ENCODE data around the gene RHBDL1. TPM values are rescaled to one million over a fixed set of nuclear protein-coding genes. Genes with fewer than 3 reads are reported as not detected.

Gene RHBDL1
- polyA plus RNA-seq, 1 donor (not counting 4 experiments of a cell fraction or from before 2014, with no cell fraction given), result 0.71 TPM

GRCh38 chr16:630815-631405 is 44.6 kb upstream of the RHBDL1 start, which contains the start of gene WFIKKN1:
TSS of gene WFIKKN1 (plus strand) at chr16:630985. CDS start at chr16:631254, 269 bp downstream.
- no peaks in the 10 kb centered on the region for H4K20me1 ChIP-seq (ENCODE audit: control insufficient read depth, extremely low read depth, insufficient read depth, low read length)
- H2AFZ ChIP-seq (ENCODE audit: control insufficient read depth, low read length), result no peak within 1 kb of the TSS
- no peak within 1 kb of the TSS for H3K27ac ChIP-seq (ENCODE audit: control insufficient read depth, insufficient read depth, low read length)
- no peak for FAIRE-seq
- peaks cover 8% of the 10 kb centered on the region for H3K79me2 ChIP-seq (ENCODE audit: control insufficient read depth, insufficient read depth, low read length)
- no peak for TF ChIP-seq EZH2 (IDR thresholded peaks at IDR 0.05; ENCODE audit: low read length)
- no peaks in the 10 kb centered on the region for H3K27me3 ChIP-seq (ENCODE audit: control insufficient read depth, extremely low read depth, insufficient read depth, low read length)
- H3K9me1 ChIP-seq (ENCODE audit: control insufficient read depth, extremely low read depth, insufficient read depth, low read length), result no peaks in the 10 kb centered on the region
- H3K36me3 ChIP-seq (ENCODE audit: control insufficient read depth in 2 of 2, extremely low read depth in 1 of 2, insufficient read depth in 2 of 2, low read length in 2 of 2), result peaks cover 4 to 13% of the 10 kb centered on the region in 2 experiments
- DNase-seq (ENCODE audit: low read depth, low spot score), result no peak
- no peak within 1 kb of the TSS for H3K4me3 ChIP-seq (ENCODE audit: control insufficient read depth in 2 of 3, extremely low read depth in 1 of 3, insufficient read depth in 2 of 3, low read depth in 1 of 3, low read length in 3 of 3)
- dilution Hi-C loops (cut with MboI; ENCODE audit: extremely low pct_ligation_motif_present, low sequenced_read_pairs), result no loop called here
- peaks cover 17% of the 10 kb centered on the region for H3K4me1 ChIP-seq (ENCODE audit: control insufficient read depth, extremely low read depth, insufficient read depth, low read length)
- no peak within 1 kb of the TSS for H3K9ac ChIP-seq (ENCODE audit: control insufficient read depth, extremely low read depth, insufficient read depth, low read length)
- H3K4me2 ChIP-seq (ENCODE audit: control insufficient read depth, extremely low read depth, insufficient read depth, low read depth, low read length), result no peak within 1 kb of the TSS
- H3K9me3 ChIP-seq (ENCODE audit: control insufficient read depth, low read depth, low read length), result no peaks in the 10 kb centered on the region

GRCh38 chr16:631808-632358 is 43.6 kb upstream of the RHBDL1 start:
- FAIRE-seq (no peak), DNase-seq (ENCODE audit: low read depth, low spot score) (no peak)
- Histone ChIP-seq H3K9me3 (ENCODE audit: control insufficient read depth, low read depth, low read length) (no peaks in the 10 kb centered on the region), H3K9ac (ENCODE audit: control insufficient read depth, extremely low read depth, insufficient read depth, low read length) (no peak overlapping the region), H3K9me1 (ENCODE audit: control insufficient read depth, extremely low read depth, insufficient read depth, low read length) (no peaks in the 10 kb centered on the region), H3K36me3 (ENCODE audit: control insufficient read depth in 2 of 2, extremely low read depth in 1 of 2, insufficient read depth in 2 of 2, low read length in 2 of 2) (peaks cover 2 to 10% of the 10 kb centered on the region in 2 experiments), H3K4me3 (ENCODE audit: control insufficient read depth in 2 of 3, extremely low read depth in 1 of 3, insufficient read depth in 2 of 3, low read depth in 1 of 3, low read length in 3 of 3) (no peak overlapping the region), H3K27me3 (ENCODE audit: control insufficient read depth, extremely low read depth, insufficient read depth, low read length) (no peaks in the 10 kb centered on the region), H3K27ac (ENCODE audit: control insufficient read depth, insufficient read depth, low read length) (no peak overlapping the region), H4K20me1 (ENCODE audit: control insufficient read depth, extremely low read depth, insufficient read depth, low read length) (no peaks in the 10 kb centered on the region), H3K4me1 (ENCODE audit: control insufficient read depth, extremely low read depth, insufficient read depth, low read length) (peaks cover 10% of the 10 kb centered on the region), H3K4me2 (ENCODE audit: control insufficient read depth, extremely low read depth, insufficient read depth, low read depth, low read length) (no peak overlapping the region), H3K79me2 (ENCODE audit: control insufficient read depth, insufficient read depth, low read length) (peaks cover 8% of the 10 kb centered on the region), H2AFZ (ENCODE audit: control insufficient read depth, low read length) (no peak overlapping the region)
- TF ChIP-seq EZH2 (IDR thresholded peaks at IDR 0.05; ENCODE audit: low read length) (no peak), CTCF (optimal IDR thresholded peaks at IDR 0.05 in 1 of 3, IDR thresholded peaks at IDR 0.05 in 1 of 3, conservative IDR thresholded peaks at IDR 0.05 in 1 of 3; ENCODE audit: extremely low read depth in 1 of 3, insufficient read depth in 2 of 3, low read length in 3 of 3) (no peak)
- dilution Hi-C loops (cut with MboI; ENCODE audit: extremely low pct_ligation_motif_present, low sequenced_read_pairs), result no loop called here
